Activated naive CD4-positive, alpha-beta T cell treated with anti-CD3 and anti-CD28 coated beads, Interleukin-2, amount 50 U/mL, for 24 hours (primary cell): ENCODE measurements around the gene SLC5A7.

Source experiments
- H3K27ac Mint-ChIP-seq: one replicate; pipeline ENCODE4 v1.8.0; 2021; ENCODE audit warnings: mild to moderate bottlenecking, mixed read lengths
- H3K27me3 Mint-ChIP-seq: one replicate; pipeline ENCODE4 v1.8.0; 2021; ENCODE audit warnings: mixed read lengths
- H3K36me3 Mint-ChIP-seq: one replicate; pipeline ENCODE4 v1.8.0; 2021; ENCODE audit warnings: mixed read lengths
- H3K4me1 Mint-ChIP-seq: one replicate; pipeline ENCODE4 v1.8.0; 2021; ENCODE audit warnings: mixed read lengths
- H3K4me3 Mint-ChIP-seq: one replicate; pipeline ENCODE4 v1.8.0; 2021; ENCODE audit warnings: mild to moderate bottlenecking, mixed read lengths
- H3K9me3 Mint-ChIP-seq: one replicate; pipeline ENCODE4 v1.8.0; 2021; ENCODE audit warnings: mixed read lengths

Gene SLC5A7

DNA sequence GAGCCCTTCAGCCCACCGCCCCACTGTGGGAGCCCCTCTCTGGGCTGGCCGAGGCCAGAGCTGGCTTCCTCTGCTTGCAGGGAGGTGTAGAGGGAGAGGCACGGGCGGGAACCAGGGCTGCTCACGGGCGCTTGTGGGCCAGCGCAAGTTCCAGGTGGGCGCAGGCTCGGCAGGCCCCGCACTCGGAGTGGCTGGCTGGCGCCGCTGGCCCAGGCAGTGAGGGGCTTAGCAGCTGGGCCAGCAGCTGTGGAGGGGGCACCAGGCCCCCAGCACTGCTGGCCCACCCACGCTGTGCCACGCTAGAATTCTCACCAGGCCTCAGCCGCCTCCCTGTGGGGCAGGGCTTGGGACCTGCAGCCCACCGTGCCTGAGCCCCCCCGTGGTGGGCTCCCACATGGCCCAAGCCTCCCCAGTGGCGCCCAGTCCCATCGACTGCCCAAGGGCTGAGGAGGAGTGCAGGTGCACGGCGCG is 45.2 kb downstream of the SLC5A7 start:
- Mint-ChIP-seq H3K27ac (no peak overlapping the region), H3K9me3 (no peaks in the 10 kb centered on the region)

DNA sequence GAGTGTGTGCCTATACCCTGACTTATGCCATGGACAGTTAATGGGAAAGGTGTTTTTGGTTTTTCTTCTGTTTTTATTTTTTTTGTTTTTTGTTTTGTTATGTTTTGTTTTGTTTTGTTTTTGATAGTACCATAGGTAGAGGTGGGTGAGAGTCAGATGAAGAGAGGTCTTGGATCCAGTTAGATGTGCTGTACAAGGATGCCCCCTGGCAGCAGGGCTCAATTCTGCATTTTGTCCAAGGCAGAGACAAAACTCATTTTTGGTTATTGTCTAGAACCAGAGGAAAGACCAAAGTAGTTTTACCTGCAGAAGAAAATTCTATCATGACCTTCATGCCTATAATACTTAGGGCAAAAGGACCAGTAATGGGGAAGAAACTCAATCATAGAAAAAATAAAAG is 48.5 kb downstream of the SLC5A7 start:
- Mint-ChIP-seq H3K36me3 (no peaks in the 10 kb centered on the region), H3K9me3 (peaks cover 11% of the 10 kb centered on the region), H3K4me1 (no peaks in the 10 kb centered on the region), H3K27me3 (peaks cover 2% of the 10 kb centered on the region), H3K4me3 (no peak overlapping the region), H3K27ac (no peak overlapping the region)

More for the DNA sequence above, 45.2 kb downstream of the SLC5A7 start:
- H3K36me3 Mint-ChIP-seq = no peaks in the 10 kb centered on the region
- H3K27me3 Mint-ChIP-seq = peaks cover 1% of the 10 kb centered on the region
- no peak overlapping the region for H3K4me3 Mint-ChIP-seq
- no peaks in the 10 kb centered on the region for H3K4me1 Mint-ChIP-seq

DNA sequence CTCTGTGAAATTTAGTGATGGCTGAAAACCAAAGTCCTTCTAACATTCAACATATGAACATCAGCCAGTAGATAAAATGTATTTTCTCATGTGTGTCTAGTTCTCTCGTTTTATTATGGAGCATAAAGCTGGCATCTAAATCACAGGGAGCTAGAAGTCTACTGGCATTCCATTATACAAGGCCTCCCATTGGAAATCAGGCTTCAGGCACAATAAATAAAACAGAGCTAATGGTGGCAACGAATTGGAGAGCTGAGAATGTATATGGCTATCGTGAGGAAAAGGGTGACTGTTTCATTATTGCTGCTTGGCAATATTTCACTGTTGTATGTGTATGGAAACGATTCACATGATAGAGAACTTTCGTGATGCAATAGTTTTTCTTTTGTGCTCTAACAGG is 62.4 kb downstream of the SLC5A7 start:
- Mint-ChIP-seq H3K27ac (no peak overlapping the region), H3K27me3 (peaks cover 6% of the 10 kb centered on the region), H3K4me1 (no peaks in the 10 kb centered on the region), H3K4me3 (no peak overlapping the region), H3K36me3 (no peaks in the 10 kb centered on the region), H3K9me3 (peaks cover 13% of the 10 kb centered on the region)

DNA sequence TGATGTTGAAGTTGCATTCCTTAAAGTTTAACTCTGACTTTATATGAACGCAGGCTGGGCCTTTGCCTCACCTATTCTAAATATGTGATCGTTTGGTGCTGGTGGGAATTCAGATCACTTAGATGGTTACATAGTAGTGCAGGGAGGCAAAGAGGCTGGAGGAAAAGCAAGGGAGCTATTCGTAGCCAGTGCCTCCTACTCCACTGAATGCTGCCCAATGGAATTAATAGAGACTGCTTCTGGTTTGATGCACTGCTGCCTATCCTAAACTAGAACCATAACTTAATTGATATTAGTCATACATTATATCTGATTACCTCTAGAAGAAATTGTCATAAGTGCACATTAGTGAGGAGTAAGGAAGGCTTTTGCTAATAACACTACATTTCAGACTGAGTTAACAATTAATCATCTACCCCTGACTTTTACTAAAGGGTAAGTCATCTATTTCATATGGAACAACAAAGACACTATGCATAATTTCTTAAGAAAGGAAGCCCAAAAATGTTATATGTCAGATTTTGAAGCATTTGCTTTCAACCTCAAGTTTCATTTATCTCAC is 72.3 kb downstream of the SLC5A7 start:
- no peak overlapping the region for H3K4me3 Mint-ChIP-seq
- no peak overlapping the region for H3K27ac Mint-ChIP-seq
- H3K36me3 Mint-ChIP-seq = no peaks in the 10 kb centered on the region
- H3K9me3 Mint-ChIP-seq = peaks cover 4% of the 10 kb centered on the region
- H3K4me1 Mint-ChIP-seq = no peaks in the 10 kb centered on the region
- peaks cover 1% of the 10 kb centered on the region for H3K27me3 Mint-ChIP-seq

DNA sequence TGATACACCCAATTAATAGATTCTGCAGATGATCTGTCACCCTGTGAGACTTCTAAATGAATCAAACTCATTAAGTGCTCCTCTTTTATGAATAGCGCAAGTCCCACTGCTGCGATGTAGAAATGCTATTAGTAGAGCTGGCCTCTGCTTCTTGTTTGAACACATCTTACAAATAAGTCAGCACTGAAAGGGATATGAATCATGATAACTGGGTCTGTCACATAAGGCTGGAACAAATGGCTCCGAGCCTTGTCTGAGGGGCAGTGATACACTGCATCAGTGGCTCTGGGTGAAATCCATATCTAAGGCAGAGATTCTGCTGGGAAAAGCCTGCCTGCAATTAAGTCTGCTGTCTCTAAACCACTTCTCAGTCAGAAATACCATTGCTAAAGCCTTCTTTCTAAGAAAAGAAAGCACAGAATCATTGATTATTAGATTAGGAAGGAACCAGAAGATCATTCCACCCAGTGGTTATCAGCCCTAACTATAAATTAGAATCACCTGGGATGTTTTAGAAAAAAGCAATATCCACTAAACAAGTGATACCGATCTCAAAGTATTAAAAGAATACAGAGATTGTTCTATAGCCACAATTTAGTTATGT is 75.2 kb downstream of the SLC5A7 start:
- Mint-ChIP-seq H3K9me3 (peaks cover 4% of the 10 kb centered on the region), H3K27me3 (peaks cover 3% of the 10 kb centered on the region), H3K4me3 (no peak overlapping the region), H3K36me3 (no peaks in the 10 kb centered on the region), H3K27ac (no peak overlapping the region), H3K4me1 (no peaks in the 10 kb centered on the region)
